Measurements from ENCODE around the gene LIMS3.
"Not testable (repeated sequence)": the region's sequence is repeated elsewhere in the genome, so short reads cannot be mapped to it uniquely, and the experiment has no call there.

Gene LIMS3

DNA sequence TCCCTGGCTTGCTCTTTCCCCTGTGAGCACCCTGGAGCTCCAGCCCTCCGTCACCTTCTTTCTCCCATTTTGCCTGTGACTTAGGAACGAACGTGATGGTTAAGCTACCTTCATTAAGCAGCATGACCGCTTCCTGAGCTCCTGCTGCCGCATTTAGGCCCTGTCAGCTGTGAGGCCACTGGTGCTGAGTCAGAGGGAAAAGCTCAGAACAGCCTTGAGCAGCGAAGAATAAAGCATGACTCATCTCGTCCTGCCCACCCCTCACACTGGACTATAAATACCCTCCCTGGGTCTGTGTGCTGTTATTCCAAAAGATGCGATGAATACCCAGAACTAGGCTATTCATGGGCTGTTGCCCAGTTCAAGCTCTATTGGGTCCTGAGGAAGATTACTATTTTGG is 7.3 kb downstream of the LIMS3 start:
- not testable (repeated sequence) for H3K27ac ChIP-seq (ENCODE audit: low read depth, low read length)

DNA sequence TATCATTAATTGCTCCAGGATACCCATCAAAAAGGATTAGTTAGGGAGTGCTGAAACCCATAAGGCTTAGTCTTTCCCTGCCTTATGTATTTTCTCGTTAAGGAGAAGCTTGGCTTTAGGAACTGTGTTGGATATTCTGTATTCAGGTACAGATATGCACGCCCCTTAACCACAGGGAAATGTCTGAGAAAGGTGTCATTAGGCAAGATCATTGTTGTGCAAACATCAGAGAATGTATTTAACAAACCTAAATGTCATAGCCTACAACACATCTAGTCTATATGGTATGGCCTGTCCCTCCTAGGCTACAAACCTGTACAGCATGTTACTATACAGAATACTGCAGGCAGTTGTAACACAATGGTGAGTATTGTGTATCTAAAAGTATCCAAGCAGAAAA is 10.1 kb downstream of the LIMS3 start:
- H3K4me3 ChIP-seq (ENCODE audit: low read length); H3K27me3 ChIP-seq (ENCODE audit: control insufficient read depth, insufficient read depth, low read length); H3K4me1 ChIP-seq (ENCODE audit: control insufficient read depth, insufficient read depth, low read length); H3K36me3 ChIP-seq (ENCODE audit: control insufficient read depth, insufficient read depth, low read length); H3K9ac ChIP-seq (ENCODE audit: low read length); H3K27ac ChIP-seq (ENCODE audit: low read depth, low read length): not testable (repeated sequence)

More for the DNA sequence above, 7.3 kb downstream of the LIMS3 start:
- H3K27me3 ChIP-seq (ENCODE audit: control insufficient read depth, insufficient read depth, low read length); H3K9ac ChIP-seq (ENCODE audit: low read length); H3K4me1 ChIP-seq (ENCODE audit: control insufficient read depth, insufficient read depth, low read length); H3K4me3 ChIP-seq (ENCODE audit: low read length); H3K36me3 ChIP-seq (ENCODE audit: control insufficient read depth, insufficient read depth, low read length): not testable (repeated sequence)

DNA sequence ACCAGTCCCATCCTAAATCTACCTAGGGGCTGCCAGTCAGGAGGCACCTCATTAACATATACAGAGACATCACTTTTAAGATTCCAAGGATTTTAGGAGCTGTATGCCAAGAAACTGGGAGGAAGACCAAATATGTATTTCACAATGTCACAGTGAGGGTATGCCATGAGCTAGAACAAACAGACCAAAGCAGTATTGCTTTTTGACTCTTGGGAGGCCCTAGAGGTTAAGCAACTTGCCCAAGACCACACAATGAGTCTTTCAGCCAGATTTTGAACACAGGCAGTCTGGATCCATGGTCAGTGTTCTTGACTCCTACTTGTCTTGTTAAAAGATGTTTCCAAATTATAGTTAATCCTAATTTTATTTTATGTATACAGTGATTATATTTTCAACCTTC is 12.3 kb downstream of the LIMS3 start:
- H3K4me3 ChIP-seq (ENCODE audit: low read length); H3K27me3 ChIP-seq (ENCODE audit: control insufficient read depth, insufficient read depth, low read length); H3K27ac ChIP-seq (ENCODE audit: low read depth, low read length); H3K36me3 ChIP-seq (ENCODE audit: control insufficient read depth, insufficient read depth, low read length); H3K4me1 ChIP-seq (ENCODE audit: control insufficient read depth, insufficient read depth, low read length); H3K9ac ChIP-seq (ENCODE audit: low read length): not testable (repeated sequence)

DNA sequence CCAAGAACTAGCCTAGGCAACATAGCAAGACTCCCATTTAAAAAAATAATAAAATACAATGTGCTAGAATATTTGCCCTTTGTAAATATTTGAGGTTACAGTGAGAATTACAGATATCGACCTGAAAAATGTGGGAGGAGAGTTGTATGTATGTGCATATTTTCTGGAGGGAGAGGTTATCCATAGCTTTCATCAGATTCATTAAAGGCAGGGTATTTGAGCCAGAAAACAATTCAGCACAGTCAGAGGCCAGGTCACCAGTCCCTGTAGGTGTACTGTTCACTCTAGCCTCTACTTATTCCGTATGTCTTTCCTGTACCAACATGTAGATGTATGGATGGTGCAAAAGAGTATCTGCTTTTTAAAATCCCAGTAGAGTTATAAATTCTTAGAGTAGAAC is 15.4 kb downstream of the LIMS3 start:
- not testable (repeated sequence) for H3K27ac ChIP-seq (ENCODE audit: low read depth, low read length); H3K4me1 ChIP-seq (ENCODE audit: control insufficient read depth, insufficient read depth, low read length); H3K27me3 ChIP-seq (ENCODE audit: control insufficient read depth, insufficient read depth, low read length); H3K36me3 ChIP-seq (ENCODE audit: control insufficient read depth, insufficient read depth, low read length); H3K9ac ChIP-seq (ENCODE audit: low read length); H3K4me3 ChIP-seq (ENCODE audit: low read length)

DNA sequence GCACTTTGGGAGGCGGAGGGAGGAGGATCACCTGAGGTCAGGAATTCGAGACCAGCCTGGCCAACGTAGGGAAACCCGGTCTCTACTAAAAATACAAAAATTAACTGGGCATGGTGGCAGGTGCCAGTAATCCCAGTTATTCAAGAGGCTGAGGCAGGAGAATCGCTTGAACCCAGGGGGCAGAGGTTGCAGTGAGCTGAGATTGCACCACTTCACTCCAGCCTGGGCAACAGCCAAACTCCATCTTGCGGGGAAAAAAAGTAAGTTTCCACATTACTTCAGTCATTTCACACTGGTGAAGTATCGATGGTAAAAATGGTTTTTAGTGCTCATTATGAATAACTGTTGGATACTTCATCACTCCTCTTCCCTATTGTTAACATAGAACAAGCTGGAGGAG is 16.1 kb downstream of the LIMS3 start:
- not testable (repeated sequence) for H3K27me3 ChIP-seq (ENCODE audit: control insufficient read depth, insufficient read depth, low read length); H3K36me3 ChIP-seq (ENCODE audit: control insufficient read depth, insufficient read depth, low read length); H3K4me1 ChIP-seq (ENCODE audit: control insufficient read depth, insufficient read depth, low read length); H3K4me3 ChIP-seq (ENCODE audit: low read length); H3K9ac ChIP-seq (ENCODE audit: low read length); H3K27ac ChIP-seq (ENCODE audit: low read depth, low read length)

DNA sequence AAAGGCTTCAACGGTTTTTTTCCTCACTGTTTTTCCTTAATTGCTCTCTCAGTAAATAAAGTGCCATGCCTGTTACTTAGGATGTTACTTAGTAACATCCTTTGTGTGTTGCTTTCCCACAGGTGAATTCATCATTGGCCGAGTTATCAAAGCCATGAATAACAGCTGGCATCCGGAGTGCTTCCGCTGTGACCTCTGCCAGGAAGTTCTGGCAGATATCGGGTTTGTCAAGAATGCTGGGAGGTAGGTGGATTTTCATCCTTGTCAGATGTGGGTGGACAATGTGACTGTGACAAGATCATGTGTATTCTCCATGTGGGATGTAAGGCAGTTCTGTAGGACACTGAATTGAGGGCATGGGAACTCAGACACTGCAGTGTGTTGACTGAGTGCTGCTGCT is 17.3 kb downstream of the LIMS3 start:
- H3K27ac ChIP-seq (ENCODE audit: low read depth, low read length); H3K27me3 ChIP-seq (ENCODE audit: control insufficient read depth, insufficient read depth, low read length); H3K4me1 ChIP-seq (ENCODE audit: control insufficient read depth, insufficient read depth, low read length); H3K4me3 ChIP-seq (ENCODE audit: low read length); H3K36me3 ChIP-seq (ENCODE audit: control insufficient read depth, insufficient read depth, low read length); H3K9ac ChIP-seq (ENCODE audit: low read length): not testable (repeated sequence)

DNA sequence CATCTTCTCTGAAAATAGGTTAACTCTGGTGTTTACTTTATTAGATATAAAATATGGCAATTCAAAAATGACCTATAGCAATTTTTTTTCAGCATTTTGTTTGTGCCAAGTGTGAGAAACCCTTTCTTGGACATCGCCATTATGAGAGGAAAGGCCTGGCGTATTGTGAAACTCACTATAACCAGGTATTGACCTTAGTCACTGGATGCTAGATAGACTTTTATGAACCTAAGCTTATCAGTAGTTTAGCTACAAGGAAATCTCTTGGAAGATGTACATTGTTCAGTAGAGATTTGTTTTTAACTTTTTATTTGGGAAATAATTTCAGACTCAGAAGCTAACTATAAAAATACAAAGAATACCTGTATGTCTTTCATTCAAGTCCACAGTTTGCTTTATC is 21.7 kb downstream of the LIMS3 start:
- not testable (repeated sequence) for H3K9ac ChIP-seq (ENCODE audit: low read length); H3K4me3 ChIP-seq (ENCODE audit: low read length); H3K36me3 ChIP-seq (ENCODE audit: control insufficient read depth, insufficient read depth, low read length); H3K27me3 ChIP-seq (ENCODE audit: control insufficient read depth, insufficient read depth, low read length); H3K27ac ChIP-seq (ENCODE audit: low read depth, low read length); H3K4me1 ChIP-seq (ENCODE audit: control insufficient read depth, insufficient read depth, low read length)

DNA sequence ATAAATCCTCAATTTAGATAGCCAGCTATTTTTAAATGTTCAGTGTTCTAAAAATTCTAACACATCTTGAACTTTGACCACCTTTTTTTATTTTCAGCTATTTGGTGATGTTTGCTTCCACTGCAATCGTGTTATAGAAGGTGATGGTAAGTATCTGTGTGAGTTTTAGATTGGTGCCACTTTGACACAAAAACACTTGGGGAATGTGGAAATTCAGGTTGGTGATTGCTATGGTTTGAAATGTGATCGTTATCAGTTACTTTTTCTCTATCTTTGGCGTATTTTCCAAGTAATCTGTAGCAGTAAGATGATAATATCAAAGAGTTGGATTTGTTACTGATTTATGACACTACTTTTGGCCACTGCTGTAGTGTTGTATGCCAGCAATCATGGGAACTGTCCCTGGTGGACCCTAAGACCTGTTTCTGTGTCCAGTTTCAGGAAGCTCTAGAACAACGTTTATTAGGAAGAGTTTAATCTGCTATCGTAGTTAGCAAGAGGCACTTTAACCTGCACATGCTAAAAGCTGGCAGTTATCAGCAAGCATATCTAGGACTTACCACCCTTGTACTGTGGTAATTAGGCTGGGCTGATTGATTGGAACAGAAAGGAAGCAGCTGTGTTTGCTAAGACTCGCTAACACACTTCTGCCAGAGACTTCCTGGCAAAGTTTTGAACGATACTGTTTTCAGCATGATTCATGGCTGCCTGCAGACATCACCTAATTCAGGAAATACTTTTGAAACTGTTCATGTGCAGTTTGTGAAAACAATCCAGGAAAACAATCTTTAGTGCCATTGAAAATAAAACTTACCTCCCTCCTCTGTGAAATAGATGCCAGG is 23.3 kb downstream of the LIMS3 start:
- H3K36me3 ChIP-seq (ENCODE audit: control insufficient read depth, insufficient read depth, low read length); H3K9ac ChIP-seq (ENCODE audit: low read length); H3K27me3 ChIP-seq (ENCODE audit: control insufficient read depth, insufficient read depth, low read length); H3K27ac ChIP-seq (ENCODE audit: low read depth, low read length); H3K4me3 ChIP-seq (ENCODE audit: low read length); H3K4me1 ChIP-seq (ENCODE audit: control insufficient read depth, insufficient read depth, low read length): not testable (repeated sequence)

DNA sequence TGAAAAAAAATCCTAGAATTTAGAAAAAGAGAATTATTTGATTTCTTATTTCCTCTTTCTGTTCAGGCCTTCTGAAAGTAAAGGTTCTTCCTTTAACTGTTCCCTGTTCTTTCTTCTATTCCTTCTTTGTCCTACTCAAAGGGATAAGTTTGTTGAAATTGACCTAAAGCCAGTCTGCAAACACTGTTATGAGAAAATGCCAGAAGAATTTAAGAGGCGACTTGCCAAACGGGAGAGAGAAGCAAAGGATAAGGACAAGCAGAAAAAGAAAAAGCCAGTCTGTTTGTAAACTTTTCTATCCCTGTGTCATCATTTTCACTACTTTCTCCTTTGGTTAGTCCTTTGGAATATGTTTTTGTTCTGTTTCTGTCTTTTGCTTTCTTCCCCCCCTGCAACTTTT is 26.0 kb downstream of the LIMS3 start:
- H3K36me3 ChIP-seq (ENCODE audit: control insufficient read depth, insufficient read depth, low read length); H3K4me3 ChIP-seq (ENCODE audit: low read length); H3K27ac ChIP-seq (ENCODE audit: low read depth, low read length); H3K9ac ChIP-seq (ENCODE audit: low read length); H3K27me3 ChIP-seq (ENCODE audit: control insufficient read depth, insufficient read depth, low read length); H3K4me1 ChIP-seq (ENCODE audit: control insufficient read depth, insufficient read depth, low read length): not testable (repeated sequence)

DNA sequence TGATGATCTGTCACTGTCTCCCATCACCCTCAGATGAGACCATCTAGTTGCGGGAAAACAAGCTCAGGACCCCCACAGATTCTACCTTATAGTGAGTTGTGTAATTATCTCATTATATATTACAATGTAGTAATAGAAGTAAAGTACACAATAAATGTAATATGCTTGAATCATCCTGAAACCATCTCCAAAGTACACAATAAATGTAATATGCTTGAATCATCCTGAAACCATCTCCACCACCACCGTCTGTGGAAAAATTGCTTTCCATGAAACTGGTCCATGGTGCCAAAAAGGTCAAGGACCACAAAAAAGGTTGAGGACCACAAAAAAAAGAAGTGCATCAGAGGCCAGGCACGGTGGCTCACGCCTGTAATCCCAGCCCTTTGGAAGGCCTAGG is 29.3 kb downstream of the LIMS3 start:
- not testable (repeated sequence) for H3K4me1 ChIP-seq (ENCODE audit: control insufficient read depth, insufficient read depth, low read length); H3K36me3 ChIP-seq (ENCODE audit: control insufficient read depth, insufficient read depth, low read length); H3K27me3 ChIP-seq (ENCODE audit: control insufficient read depth, insufficient read depth, low read length); H3K9ac ChIP-seq (ENCODE audit: low read length); H3K4me3 ChIP-seq (ENCODE audit: low read length); H3K27ac ChIP-seq (ENCODE audit: low read depth, low read length)

DNA sequence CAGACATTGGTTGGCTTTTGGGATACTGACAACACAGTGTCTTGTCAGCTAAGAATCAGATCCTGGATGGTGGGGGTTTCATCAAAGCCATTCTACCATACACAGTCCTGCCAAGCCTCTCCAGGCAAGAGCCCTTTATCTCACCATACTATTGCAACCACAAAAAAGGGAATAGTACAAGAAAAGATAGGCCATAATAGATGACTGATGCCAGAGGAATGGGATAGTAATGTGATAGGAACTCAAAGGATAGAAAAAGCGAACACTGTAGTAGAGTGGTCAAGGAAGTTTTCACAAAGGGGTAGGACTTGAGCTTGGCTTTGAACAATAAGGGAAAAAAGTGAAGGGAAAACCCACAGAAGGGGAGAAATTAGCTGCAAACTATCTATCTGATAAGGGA is 30.7 kb downstream of the LIMS3 start:
- H3K4me3 ChIP-seq (ENCODE audit: low read length): not testable (repeated sequence)

DNA sequence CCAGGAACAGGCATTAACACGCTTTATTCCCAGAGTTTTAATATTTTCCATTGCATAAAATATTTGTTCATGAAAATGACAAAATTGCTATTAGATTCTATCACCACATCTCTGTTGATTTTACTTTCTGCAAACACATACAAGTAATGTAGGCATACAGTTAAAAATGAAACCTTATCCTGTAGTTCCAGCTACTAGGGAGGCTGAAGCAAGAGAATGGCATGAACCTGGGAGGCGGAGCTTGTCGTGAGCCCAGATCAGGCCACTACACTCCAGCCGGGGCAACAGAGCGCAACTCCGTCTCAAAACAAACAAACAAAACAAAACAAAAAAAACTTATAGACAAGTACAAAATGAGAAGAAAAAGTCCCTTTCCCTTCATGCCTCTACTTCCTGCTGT is 38.0 kb downstream of the LIMS3 start:
- H3K4me1 ChIP-seq (ENCODE audit: control insufficient read depth, insufficient read depth, low read length); H3K4me3 ChIP-seq (ENCODE audit: low read length); H3K9ac ChIP-seq (ENCODE audit: low read length); H3K27me3 ChIP-seq (ENCODE audit: control insufficient read depth, insufficient read depth, low read length); H3K36me3 ChIP-seq (ENCODE audit: control insufficient read depth, insufficient read depth, low read length); H3K27ac ChIP-seq (ENCODE audit: low read depth, low read length): not testable (repeated sequence)

More for the DNA sequence above, 30.7 kb downstream of the LIMS3 start:
- not testable (repeated sequence) for H3K9ac ChIP-seq (ENCODE audit: low read length); H3K36me3 ChIP-seq (ENCODE audit: control insufficient read depth, insufficient read depth, low read length); H3K27me3 ChIP-seq (ENCODE audit: control insufficient read depth, insufficient read depth, low read length); H3K27ac ChIP-seq (ENCODE audit: low read depth, low read length); H3K4me1 ChIP-seq (ENCODE audit: control insufficient read depth, insufficient read depth, low read length)

DNA sequence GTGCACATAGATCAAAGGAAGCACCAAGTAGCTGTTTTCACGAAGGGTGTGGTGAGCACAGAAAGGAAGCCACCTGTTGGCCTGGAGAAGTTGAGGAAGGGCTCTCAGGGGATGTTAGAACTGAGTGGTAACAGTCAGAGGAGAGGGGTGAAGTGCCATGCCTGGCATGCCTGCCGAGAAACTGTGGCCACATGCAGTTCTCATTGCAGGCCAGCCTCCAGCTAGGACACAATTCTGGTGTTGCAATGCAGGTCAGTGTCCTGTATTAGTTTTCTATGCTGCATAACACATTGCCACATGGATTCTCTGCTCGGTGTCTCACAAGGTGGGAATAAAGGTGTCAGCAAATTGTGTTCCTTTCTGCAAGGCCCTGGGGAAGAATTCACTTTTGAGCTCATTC is 46.9 kb downstream of the LIMS3 start:
- H3K36me3 ChIP-seq (ENCODE audit: control insufficient read depth, insufficient read depth, low read length); H3K27ac ChIP-seq (ENCODE audit: low read depth, low read length); H3K9ac ChIP-seq (ENCODE audit: low read length); H3K27me3 ChIP-seq (ENCODE audit: control insufficient read depth, insufficient read depth, low read length); H3K4me3 ChIP-seq (ENCODE audit: low read length); H3K4me1 ChIP-seq (ENCODE audit: control insufficient read depth, insufficient read depth, low read length): not testable (repeated sequence)
